ENCODE data around the gene NUP54.

The NUP54 gene

GRCh38 chr4:76144546-76144945 lies 3.7 kb downstream of the NUP54 start:
- no peak for DNase-seq

DNA sequence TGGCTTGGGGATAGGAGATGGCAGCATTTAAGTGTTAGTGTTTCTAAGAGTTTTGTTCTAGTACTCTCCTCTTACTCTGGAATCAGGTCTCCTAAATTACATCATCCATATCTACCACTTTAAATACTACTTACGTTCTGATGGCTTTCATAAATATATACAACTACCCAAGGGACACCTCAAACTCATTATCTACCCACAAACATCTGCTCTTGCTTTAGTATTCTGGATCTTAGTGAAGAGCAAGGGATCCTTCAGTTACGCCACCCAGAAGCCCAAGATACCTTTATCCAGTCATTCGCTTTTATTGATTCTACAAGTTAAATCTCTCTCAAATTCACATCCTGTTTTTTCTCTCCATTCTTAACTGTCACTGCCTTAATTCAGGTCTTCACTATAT lies 7.0 kb downstream of the NUP54 start:
- no peak for DNase-seq

DNA sequence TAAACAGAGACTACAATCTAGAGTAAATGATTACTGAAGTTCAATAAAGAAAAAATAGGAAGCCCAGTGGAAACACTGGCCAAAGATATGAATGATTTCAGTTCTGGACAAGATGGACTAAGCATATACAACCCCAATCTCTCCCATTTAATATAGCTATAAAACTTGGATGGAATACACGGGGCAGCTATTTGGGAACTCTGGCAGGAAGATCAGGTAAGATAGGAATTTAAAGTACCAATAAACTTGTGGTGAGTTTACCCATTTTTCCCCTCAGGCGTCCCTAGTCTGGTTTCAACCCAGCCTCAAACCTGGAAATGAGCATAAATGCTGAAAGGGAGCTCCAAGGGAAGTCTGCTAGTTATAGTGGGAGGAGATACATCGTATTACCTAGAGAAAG lies 20.4 kb downstream of the NUP54 start:
- DNase-seq, result no peak

- no peak for DNase-seq
These were observed 22.4 kb downstream of the NUP54 start for GRCh38 chr4:76125816-76126215.

DNA sequence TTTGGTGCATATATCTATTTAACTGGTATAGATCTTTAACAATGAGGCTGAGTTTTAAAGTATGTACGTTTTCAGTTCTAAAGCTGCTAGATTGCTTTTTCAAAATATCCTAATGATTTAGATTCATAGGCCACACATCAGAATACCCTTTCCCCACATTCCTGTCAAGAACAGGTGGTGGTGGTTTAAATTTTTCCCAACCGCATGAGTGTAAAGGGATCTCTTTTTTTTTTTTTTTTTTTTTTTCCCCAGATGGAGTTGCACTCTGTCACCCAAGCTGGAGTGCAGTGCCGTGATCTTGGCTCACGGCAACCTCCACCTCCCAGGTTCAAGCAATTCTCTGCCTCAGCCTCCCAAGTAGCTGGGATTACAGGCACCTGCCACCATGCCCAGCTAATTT lies 28.0 kb downstream of the NUP54 start:
- no peak for DNase-seq

DNA sequence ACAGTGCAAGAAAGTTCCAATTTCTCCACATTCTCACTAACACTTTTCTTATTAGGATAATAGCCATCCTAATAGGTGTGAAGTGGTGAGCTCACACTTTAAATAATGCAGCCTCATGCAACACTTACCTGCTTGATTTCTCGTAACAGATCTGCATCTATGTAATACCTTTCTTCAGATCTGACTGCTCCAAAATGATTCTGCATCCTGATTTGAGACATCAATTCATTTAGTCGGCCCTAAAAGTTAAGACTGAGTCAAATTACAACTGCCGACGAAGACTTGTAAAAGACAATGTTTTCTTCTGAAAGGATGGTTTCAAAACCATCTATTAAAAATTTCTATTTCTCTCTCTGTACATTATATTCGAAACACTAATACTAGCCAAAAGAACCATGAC lies 30.7 kb downstream of the NUP54 start:
- no peak for DNase-seq

GRCh38 chr4:76116821-76117220 lies 31.4 kb downstream of the NUP54 start:
- no peak for DNase-seq

- DNase-seq, result peak; percentile 56
These were observed 39.6 kb downstream of the NUP54 start for GRCh38 chr4:76108467-76109181.

DNA sequence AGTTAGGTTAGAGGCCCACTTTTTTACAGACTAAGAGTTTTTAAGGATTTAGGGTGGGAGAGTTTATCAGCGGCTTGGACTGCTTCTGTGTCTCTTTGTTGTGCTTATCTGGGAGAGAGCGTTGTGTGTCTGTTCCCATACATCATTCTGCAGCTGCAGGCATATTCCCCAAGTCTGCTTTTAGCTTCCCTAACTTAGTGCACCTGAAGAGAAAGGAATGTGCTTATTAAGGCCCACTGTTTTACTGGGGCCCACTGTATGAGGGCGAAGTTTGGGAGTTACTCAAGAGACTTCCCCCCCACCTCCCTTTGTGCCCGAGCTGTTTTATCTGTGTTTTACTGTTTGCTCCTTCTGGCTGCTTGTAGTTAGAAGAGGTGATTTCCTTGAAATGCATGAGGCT lies 41.8 kb downstream of the NUP54 start:
- no peak for DNase-seq

GRCh38 chr4:76105652-76106051 lies 42.5 kb downstream of the NUP54 start:
- DNase-seq, result no peak

- DNase-seq, result no peak
These were observed 52.1 kb downstream of the NUP54 start for GRCh38 chr4:76096076-76096475.

DNA sequence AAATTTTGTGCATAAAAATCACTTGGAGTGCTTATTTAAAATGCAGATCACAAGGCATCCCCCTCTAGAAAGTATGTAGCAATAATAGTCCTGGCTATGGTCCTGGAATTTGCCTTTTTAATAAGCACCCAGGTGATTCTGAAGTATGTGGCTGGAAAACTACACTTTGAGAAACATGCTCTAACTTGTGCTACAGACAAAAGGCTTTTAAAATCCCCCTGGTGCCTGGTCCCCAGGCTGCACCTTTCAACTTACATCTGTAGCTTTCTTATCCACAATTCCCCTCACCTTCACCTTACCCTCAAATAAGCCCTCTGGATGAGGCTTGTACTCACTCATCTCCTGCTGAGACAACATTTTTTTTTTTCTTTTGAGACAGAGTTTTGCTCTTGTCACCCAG lies 52.6 kb downstream of the NUP54 start:
- DNase-seq, result no peak

GRCh38 chr4:76091052-76091451 lies 57.1 kb downstream of the NUP54 start:
- DNase-seq, result no peak

DNA sequence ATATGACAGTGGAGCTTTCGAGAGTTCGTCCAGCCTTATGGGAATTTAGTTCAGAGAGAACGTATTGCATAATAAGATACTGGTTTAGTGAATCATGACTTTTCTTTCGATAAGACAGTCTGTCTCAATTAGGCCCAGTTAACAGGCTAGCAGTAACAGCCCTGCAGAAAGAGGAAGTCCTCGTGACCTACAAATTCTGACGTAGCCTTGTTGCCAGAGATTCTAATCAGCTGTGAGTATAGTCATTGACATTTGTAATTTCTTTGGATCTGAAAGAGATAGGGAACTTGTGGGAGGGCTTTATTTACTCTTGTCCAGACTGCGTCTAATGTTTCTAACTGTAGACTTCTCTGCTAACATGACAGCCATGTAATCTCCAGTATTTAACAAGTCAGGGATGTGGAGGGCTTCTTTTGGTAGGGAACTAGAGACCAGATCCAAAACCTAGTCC lies 57.9 kb downstream of the NUP54 start:
- DNase-seq, result no peak

DNA sequence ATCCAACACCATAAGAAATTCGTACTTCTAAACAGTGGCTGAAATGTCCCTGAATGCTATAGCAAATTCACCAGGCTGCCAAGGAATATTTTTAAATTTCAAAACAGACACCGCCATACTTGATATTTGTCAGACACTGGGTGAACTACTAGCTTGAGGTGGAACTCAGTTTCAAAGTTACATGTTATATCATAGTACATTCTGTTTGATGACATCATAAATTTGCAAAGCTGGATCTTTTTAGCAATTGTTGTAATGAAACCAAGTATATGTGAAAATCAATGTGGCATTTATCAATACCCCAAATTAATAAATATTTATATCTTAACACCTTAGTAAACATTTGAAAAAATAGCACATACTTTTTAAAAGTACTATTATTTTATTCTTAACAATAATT lies 59.5 kb downstream of the NUP54 start:
- no peak for DNase-seq

- peak; percentile 32 for DNase-seq
These were observed 61.0 kb downstream of the NUP54 start for GRCh38 chr4:76087007-76087769.

GRCh38 chr4:76084542-76084941 lies 63.7 kb downstream of the NUP54 start:
- DNase-seq, result no peak

GRCh38 chr4:76083386-76083988 lies 64.7 kb downstream of the NUP54 start:
- no peak for DNase-seq

DNA sequence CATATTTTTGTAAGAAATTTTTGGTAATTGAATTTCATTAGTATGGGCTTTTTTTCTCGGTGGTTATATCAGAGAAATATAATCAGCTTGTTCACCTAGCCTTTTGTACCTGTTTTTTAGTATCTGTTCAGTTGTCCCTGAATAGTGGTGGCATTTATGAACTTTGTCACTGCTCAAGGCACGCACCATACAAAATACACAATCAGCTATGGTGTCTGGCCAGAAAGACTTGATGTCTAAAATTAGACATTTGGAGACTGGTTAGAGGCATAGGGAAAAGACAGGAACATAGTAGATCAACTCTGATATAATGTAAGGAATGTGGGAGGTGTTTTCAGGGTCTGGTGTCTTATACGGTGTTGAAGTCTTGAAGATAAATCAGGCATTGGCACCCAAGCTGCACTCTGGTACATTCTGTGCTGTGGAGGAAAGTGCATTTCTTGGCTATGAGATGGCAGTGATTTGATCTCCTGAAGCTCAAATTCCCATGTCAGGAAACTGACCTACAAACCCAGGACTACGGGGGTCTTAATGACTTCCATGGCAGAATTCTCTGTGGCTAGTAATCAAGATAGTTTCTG lies 70.1 kb downstream of the NUP54 start:
- no peak for DNase-seq

- no peak for DNase-seq
These were observed 73.1 kb downstream of the NUP54 start for GRCh38 chr4:76074993-76075600.

DNA sequence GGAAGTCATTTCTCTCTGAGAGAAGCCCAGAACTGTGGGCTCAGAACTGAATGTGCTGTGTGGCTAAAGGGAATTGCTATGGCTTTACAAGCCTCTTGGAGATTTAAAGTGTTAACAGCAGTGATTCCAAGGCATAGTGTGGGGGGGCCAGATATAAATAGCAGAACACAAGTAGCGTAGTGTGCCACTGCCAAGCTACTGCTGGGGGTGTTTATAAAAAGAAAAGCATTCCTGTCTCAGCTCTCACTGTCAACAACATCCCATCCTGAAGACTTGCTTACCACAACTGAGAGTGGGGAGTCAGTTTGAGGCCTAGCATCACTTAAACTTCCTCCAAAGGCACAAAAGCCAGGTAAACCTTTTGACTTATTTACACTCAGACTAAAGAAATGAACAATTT lies 73.7 kb downstream of the NUP54 start, which contains the start of gene ART3:
ART3 (plus strand) TSS at position 242 of the 400 bp plus-strand sequence. CDS start 1,181 bp downstream, outside the sequence.
- DNase-seq, result no peak

- DNase-seq, result no peak
These were observed 75.4 kb downstream of the NUP54 start for GRCh38 chr4:76072760-76073159.

GRCh38 chr4:76067652-76068286 lies 80.4 kb downstream of the NUP54 start:
- DNase-seq, result peak; percentile 34

Data from DMS153 (cell line).